Measurements from ENCODE around the gene UBQLN4.

- TF ChIP-seq CTCF (IDR thresholded peaks at IDR 0.05) (no peak), EZH2 (IDR thresholded peaks at IDR 0.05) (no peak)
These were observed 33.7 kb downstream of the UBQLN4 start for GRCh38 chr1:156019946-156020292.
